Spleen (tissue), 7 donors: Measurements from ENCODE around the gene RERE.
A peak's percentile ranks its signal among the peaks of the same experiment; 100 is the strongest.

Experiments used
- CTCF ChIP-seq, 11 experiments: fragments of 200-600 bp in 7 of 11; fragments of 450-650 bp in 4 of 11; sonication (generic) in 4 of 11; IDR thresholded peaks in 8 of 11; conservative IDR thresholded peaks in 3 of 11; 1 replicate in 7 of 11; 2 replicates in 4 of 11; pipeline versions ENCODE4 v1.4.0 to v1.8.0; 2016 to 2021; ENCODE audit warnings: antibody characterized with exemption in 11 of 11, inconsistent platforms in 4 of 11, mild to moderate bottlenecking in 1 of 11
- POLR2AphosphoS5 ChIP-seq, 3 donors: sonication (generic); formaldehyde crosslinking; IDR thresholded peaks; one replicate each; pipeline ENCODE4 v1.5.1; 2017; ENCODE audit warnings: antibody characterized with exemption in 3 of 3
- donor health status: DM: no; HTN: no; CAD: no; lungs with moderate emphysema.
- donor health status: DM: no; HTN: no; CAD: no.
- donor health status: DM: no; HTN: no; CAD: no.

GRCh38 chr1:8450312-8450711, 367.1 kb downstream of the RERE start:
- TF ChIP-seq POLR2AphosphoS5 (IDR thresholded peaks at IDR 0.05) (peak in 1 of 3 donors; percentile 23), CTCF (IDR thresholded peaks at IDR 0.05 in 8 of 11, conservative IDR thresholded peaks at IDR 0.05 in 3 of 11) (no peak)
